Body of pancreas (tissue), 4 donors: ENCODE measurements around the gene RAB11FIP4. TPM values are rescaled to one million over a fixed set of nuclear protein-coding genes. Genes with fewer than 3 reads are reported as not detected.

Experiments used
- ATAC-seq: fragments of 150-250 bp; one replicate; pipeline ENCODE4 v1.9.1; 2016
- DNase-seq, 4 donors: peaks; one replicate each; pipeline ENCODE4 v3.0.0-alpha.2; 2019
- H3K27ac ChIP-seq, 4 donors: fragments of 200-600 bp; sonication (generic); 1 replicate in 3 of 4; 2 replicates in 1 of 4; pipeline versions ENCODE4 v1.5.1 to v1.6.1; 2016 to 2019; ENCODE audit warnings: mild to moderate bottlenecking in 1 of 4, mixed read lengths in 1 of 4, moderate library complexity in 1 of 4
- H3K27me3 ChIP-seq, 2 donors: fragments of 200-600 bp; sonication (generic); one replicate each; pipeline ENCODE4 v1.6.0; 2016; ENCODE audit warnings: mild to moderate bottlenecking in 1 of 2
- H3K36me3 ChIP-seq, 2 donors: fragments of 200-600 bp; sonication (generic); replicated peaks in 1 of 2; 2 replicates each; pipeline ENCODE4 v1.5.1; 2016; ENCODE audit warnings: low read depth in 2 of 2; ENCODE audit not compliant: insufficient read depth in 1 of 2
- H3K4me1 ChIP-seq: fragments of 200-600 bp; sonication (generic); one replicate; pipeline ENCODE4 v1.6.0; 2016
- H3K4me3 ChIP-seq, 2 donors: fragments of 200-600 bp; sonication (generic); 1 replicate in 1 of 2; 2 replicates in 1 of 2; pipeline ENCODE4 v1.5.1; 2016 to 2019
- H3K9me3 ChIP-seq, 3 donors: fragments of 200-600 bp; sonication (generic); 1 replicate in 2 of 3; 2 replicates in 1 of 3; pipeline ENCODE4 v1.5.1; 2016
- CTCF ChIP-seq, 7 experiments: fragments of 450-650 bp in 4 of 7; fragments of 200-600 bp in 3 of 7; sonication (generic) in 3 of 7; IDR thresholded peaks; one replicate each; pipeline ENCODE4 v1.5.1; 2016 to 2019; ENCODE audit warnings: antibody characterized with exemption in 7 of 7
- POLR2A ChIP-seq, 3 donors: fragments of 450-650 bp; IDR thresholded peaks; one replicate each; pipeline ENCODE4 v1.6.1; 2016; ENCODE audit warnings: antibody characterized with exemption in 3 of 3, mild to moderate bottlenecking in 2 of 3
- WGBS, 2 donors: methylation state at CpG; one replicate each; pipeline ENCODE4 v1.1.5; 2017; 5-methylcytosine and 5-hydroxymethylcytosine counted together
- intact Hi-C: fragments of 100-400 bp; cut with DNase I; formaldehyde crosslinking; loops from one replicate; pipeline ENCODE4 v1.15.1; 2023
- microRNA counts, 2 donors: library from miRNA; unstranded; fragments of <30 nt; microRNA quantifications; one replicate each; lab custom pipeline; 2017
- microRNA-seq, 2 donors: library from miRNA; unstranded; fragments of <30 nt; microRNA quantifications; one replicate each; pipeline ENCODE4, GENCODE V29; 2016; ENCODE audit warnings: borderline number of aligned reads in 2 of 2, borderline replicate concordance in 2 of 2
- small RNA-seq: library from RNA; depleted of rRNA; stranded (forward); fragments of <200 nt; gene quantifications from one replicate; pipeline ENCODE3, GENCODE V24; 2016
- total RNA-seq, 2 donors: library from RNA; depleted of rRNA; stranded (reverse); fragments of >200 nt; gene quantifications; one replicate each; pipeline ENCODE4 v1.1.0, GENCODE V29; 2016

The RAB11FIP4 gene
- total RNA-seq, 2 donors from 2014 or later, result 37.2 to 38.7 TPM

GRCh38 chr17:31587462-31587861 is 196.0 kb downstream of the RAB11FIP4 start:
- H3K9me3 ChIP-seq, result no peaks in the 10 kb centered on the region
- no peak for ATAC-seq
- 76 to 90% methylated on average over 3 to 4 of the region's 4 CpGs for WGBS, 2 donors

More at GRCh38 chr17:31587462-31587861, 196.0 kb downstream of the RAB11FIP4 start:
- Histone ChIP-seq H3K36me3 (no peaks in the 10 kb centered on the region), H3K4me3 (no peak overlapping the region), H3K27ac (no peak overlapping the region), H3K27me3 (no peaks in the 10 kb centered on the region), H3K4me1 (peaks cover 6% of the 10 kb centered on the region)
- intact Hi-C loops, result no loop called here
- TF ChIP-seq CTCF (IDR thresholded peaks at IDR 0.05) (no peak), POLR2A (IDR thresholded peaks at IDR 0.05) (no peak)
- DNase-seq, result no peak

MicroRNAs encoded within 50 kb of the gene (microRNA counts, 767-probe panel; counts per million panel counts)
- microRNA hsa-miR-193a-3p (lab: Ali Mortazavi, UCI) (0 to 736 counts per million in 2 donors), microRNA hsa-miR-193a-5p (lab: Ali Mortazavi, UCI) (736 to 2,937 counts per million in 2 donors)

Small RNA genes within 50 kb of the gene (microRNA-seq; reads per million reads assigned to microRNA genes)
- gene MIR193A (625 to 645 reads per million in 2 donors), gene MIR365B (2.3 to 3.1 reads per million in 2 donors), gene MIR4725 (3.1 to 3.7 reads per million in 2 donors)

Small RNA genes within 50 kb of the gene (small RNA-seq; reads per million reads assigned to genes)
- gene MIR193A (0.66 reads per million, percentile 12 among the genes with 10 or more reads in this experiment), gene MIR4725 (not detected), gene RN7SL45P (not detected), gene RN7SL79P (not detected), gene RNU6ATAC7P (not detected)

Other genes starting within 250 kb of the RAB11FIP4 start
- 1 to 10 TPM in 1 of 2 donors, not detected in 1; 1.8 TPM for gene OMG, start 94.4 kb upstream of the RAB11FIP4 start, total RNA-seq
- 1 to 10 TPM in 1 of 2 donors, under 1 TPM in 1; 0.99 to 4.9 TPM for gene EVI2B, start 77.6 kb upstream of the RAB11FIP4 start, total RNA-seq
- gene EVI2A, start 70.1 kb upstream of the RAB11FIP4 start, total RNA-seq, result 1 to 10 TPM in 1 of 2 donors, not detected in 1; 3.1 TPM